Mesendoderm (in vitro differentiated cells): ENCODE measurements around the gene DPAGT1.

ENCODE experiments used
- DNase-seq: peaks from one replicate; pipeline ENCODE4 v3.0.0; 2013
- H2AK5ac ChIP-seq: 2 replicates; pipeline ENCODE4 v1.6.1; 2013; ENCODE audit warnings: low read length, inconsistent platforms
- H2BK120ac ChIP-seq: 2 replicates; pipeline ENCODE4 v1.6.1; 2013; ENCODE audit warnings: low read depth, mild to moderate bottlenecking, low read length, moderate library complexity, mixed read lengths
- H2BK15ac ChIP-seq: replicated peaks from 2 replicates; pipeline ENCODE4 v1.6.1; 2013; ENCODE audit warnings: low read depth, mild to moderate bottlenecking, moderate library complexity
- H2BK5ac ChIP-seq: 2 replicates; pipeline ENCODE4 v1.6.1; 2013; ENCODE audit warnings: low read length, inconsistent platforms
- H3K18ac ChIP-seq: 2 replicates; pipeline ENCODE4 v1.6.1; 2013; ENCODE audit warnings: mild to moderate bottlenecking, low read length, mixed read lengths
- H3K23ac ChIP-seq: one replicate; pipeline ENCODE4 v1.6.1; 2013; ENCODE audit warnings: low read length
- H3K27ac ChIP-seq: 2 replicates; pipeline ENCODE4 v1.5.1; 2013; ENCODE audit warnings: low read depth, mild to moderate bottlenecking, inconsistent platforms, low read length, moderate library complexity
- H3K27me3 ChIP-seq: 2 replicates; pipeline ENCODE4 v1.6.1; 2013; ENCODE audit warnings: low read length, control low read depth, mild to moderate bottlenecking, inconsistent platforms; ENCODE audit not compliant: insufficient read depth, poor library complexity
- H3K36me3 ChIP-seq: 2 replicates; pipeline ENCODE4 v1.6.1; 2013; ENCODE audit warnings: low read length, inconsistent platforms; ENCODE audit not compliant: control insufficient read depth, insufficient read depth
- H3K4ac ChIP-seq: one replicate; pipeline ENCODE4 v1.6.1; 2013; ENCODE audit warnings: low read depth, mild to moderate bottlenecking, low read length, moderate library complexity
- H3K4me1 ChIP-seq: 2 replicates; pipeline ENCODE4 v1.6.1; 2013; ENCODE audit warnings: low read depth, low read length, inconsistent platforms; ENCODE audit not compliant: control insufficient read depth
- H3K4me2 ChIP-seq: 2 replicates; pipeline ENCODE4 v1.6.1; 2013; ENCODE audit warnings: low read length
- H3K4me3 ChIP-seq: 2 replicates; pipeline ENCODE4 v1.5.1; 2013; ENCODE audit warnings: mild to moderate bottlenecking, low read length
- H3K56ac ChIP-seq: one replicate; pipeline ENCODE4 v1.6.1; 2013; ENCODE audit warnings: low read length
- H3K79me1 ChIP-seq: 2 replicates; pipeline ENCODE4 v1.6.1; 2013; ENCODE audit warnings: low read length, inconsistent platforms
- H3K79me2 ChIP-seq: 2 replicates; pipeline ENCODE4 v1.6.1; 2013; ENCODE audit warnings: mild to moderate bottlenecking, low read length; ENCODE audit not compliant: control insufficient read depth, insufficient read depth
- H3K9ac ChIP-seq: 2 replicates; pipeline ENCODE4 v1.6.1; 2013; ENCODE audit warnings: low read length, inconsistent platforms
- H4K5ac ChIP-seq: one replicate; pipeline ENCODE4 v1.6.1; 2013; ENCODE audit warnings: low read length
- H4K8ac ChIP-seq: one replicate; pipeline ENCODE4 v1.6.1; 2013; ENCODE audit warnings: low read depth, mild to moderate bottlenecking, control low read depth, low read length, moderate library complexity
- WGBS: extraction: QIAGEN DNeasy Blood & Tissue Kit; methylation state at CpG from one replicate; pipeline ENCODE4 v1.1.7; 2013; ENCODE audit warnings: low lambda C conversion rate, missing lambda C conversion rate; ENCODE audit not compliant: insufficient coverage; ENCODE audit errors: extremely low coverage; 5-methylcytosine and 5-hydroxymethylcytosine counted together

DPAGT1 gene

GRCh38 chr11:119110439-119110838, 8.8 kb upstream of the DPAGT1 start:
- H2BK15ac ChIP-seq: no peak overlapping the region
- WGBS: no CpG with 5 or more reads among the region's 10 CpGs
- H2BK120ac ChIP-seq: no peak overlapping the region
- no peaks in the 10 kb centered on the region for H3K79me2 ChIP-seq
- no peak overlapping the region for H3K27ac ChIP-seq
- peaks cover 13% of the 10 kb centered on the region for H3K4me1 ChIP-seq
- no peak overlapping the region for H2AK5ac ChIP-seq
- H4K5ac ChIP-seq: no peak overlapping the region
- H3K79me1 ChIP-seq: no peaks in the 10 kb centered on the region
- H2BK5ac ChIP-seq: no peak overlapping the region
- H3K36me3 ChIP-seq: no peaks in the 10 kb centered on the region
- H3K27me3 ChIP-seq: no peaks in the 10 kb centered on the region
- H3K9ac ChIP-seq: no peak overlapping the region
- H3K4me2 ChIP-seq: no peak overlapping the region
- no peak overlapping the region for H3K23ac ChIP-seq
- H4K8ac ChIP-seq: no peak overlapping the region
- H3K56ac ChIP-seq: peak overlapping the region; percentile 15
- no peak for DNase-seq
- no peak overlapping the region for H3K4me3 ChIP-seq
- no peak overlapping the region for H3K4ac ChIP-seq
- H3K18ac ChIP-seq: no peak overlapping the region

- Histone ChIP-seq H3K4me1 (peaks cover 13% of the 10 kb centered on the region), H4K5ac (no peak overlapping the region), H3K4me3 (no peak overlapping the region), H3K79me2 (no peaks in the 10 kb centered on the region), H3K23ac (no peak overlapping the region), H3K9ac (no peak overlapping the region), H3K36me3 (no peaks in the 10 kb centered on the region), H3K27me3 (no peaks in the 10 kb centered on the region), H2BK5ac (no peak overlapping the region), H2BK120ac (no peak overlapping the region), H3K4ac (no peak overlapping the region), H3K79me1 (no peaks in the 10 kb centered on the region), H3K27ac (no peak overlapping the region), H2BK15ac (no peak overlapping the region), H3K56ac (no peak overlapping the region), H2AK5ac (no peak overlapping the region), H3K18ac (no peak overlapping the region), H3K4me2 (no peak overlapping the region), H4K8ac (no peak overlapping the region)
- WGBS: no CpG with 5 or more reads among the region's 3 CpGs
- no peak for DNase-seq
Measured at GRCh38 chr11:119109843-119110242, 8.2 kb upstream of the DPAGT1 start.

GRCh38 chr11:119108857-119109221, 7.2 kb upstream of the DPAGT1 start:
- WGBS: no CpG with 5 or more reads among the region's 2 CpGs
- H2BK15ac ChIP-seq: no peak overlapping the region
- H3K4me1 ChIP-seq: peaks cover 13% of the 10 kb centered on the region
- no peaks in the 10 kb centered on the region for H3K27me3 ChIP-seq
- H2BK120ac ChIP-seq: no peak overlapping the region
- no peak overlapping the region for H4K8ac ChIP-seq
- H3K36me3 ChIP-seq: no peaks in the 10 kb centered on the region
- no peak overlapping the region for H3K27ac ChIP-seq
- no peaks in the 10 kb centered on the region for H3K79me2 ChIP-seq
- no peak for DNase-seq
- no peak overlapping the region for H3K56ac ChIP-seq
- H3K79me1 ChIP-seq: no peaks in the 10 kb centered on the region
- H2AK5ac ChIP-seq: no peak overlapping the region
- no peak overlapping the region for H2BK5ac ChIP-seq
- H4K5ac ChIP-seq: no peak overlapping the region
- H3K23ac ChIP-seq: no peak overlapping the region
- no peak overlapping the region for H3K4me3 ChIP-seq
- no peak overlapping the region for H3K4ac ChIP-seq
- H3K9ac ChIP-seq: no peak overlapping the region
- H3K18ac ChIP-seq: no peak overlapping the region
- H3K4me2 ChIP-seq: peak overlapping the region; percentile 1

- Histone ChIP-seq H3K56ac (peak overlapping the region; percentile 86), H3K23ac (peak overlapping the region; percentile 30), H3K27me3 (no peaks in the 10 kb centered on the region), H3K4me1 (peaks cover 13% of the 10 kb centered on the region), H3K27ac (no peak overlapping the region), H2BK15ac (no peak overlapping the region), H3K36me3 (no peaks in the 10 kb centered on the region), H3K4me3 (peak overlapping the region; percentile 67), H3K18ac (no peak overlapping the region), H2BK5ac (no peak overlapping the region), H2BK120ac (no peak overlapping the region), H2AK5ac (no peak overlapping the region), H4K8ac (no peak overlapping the region), H3K79me2 (no peaks in the 10 kb centered on the region), H3K9ac (peak overlapping the region; percentile 73), H3K79me1 (no peaks in the 10 kb centered on the region), H4K5ac (no peak overlapping the region), H3K4ac (no peak overlapping the region), H3K4me2 (peak overlapping the region; percentile 72)
- no CpG with 5 or more reads among the region's 8 CpGs for WGBS
- DNase-seq: peak; percentile 75
Measured at GRCh38 chr11:119108146-119108856, 6.6 kb upstream of the DPAGT1 start.

GRCh38 chr11:119107538-119108145, 6.0 kb upstream of the DPAGT1 start:
- Histone ChIP-seq H3K4ac (no peak overlapping the region), H3K79me2 (no peaks in the 10 kb centered on the region), H2AK5ac (no peak overlapping the region), H3K18ac (no peak overlapping the region), H3K27ac (no peak overlapping the region), H4K5ac (no peak overlapping the region), H3K23ac (no peak overlapping the region), H3K36me3 (no peaks in the 10 kb centered on the region), H2BK5ac (no peak overlapping the region), H2BK120ac (no peak overlapping the region), H3K9ac (peak overlapping the region; percentile 73), H3K27me3 (no peaks in the 10 kb centered on the region), H3K4me1 (peaks cover 13% of the 10 kb centered on the region), H3K4me3 (peak overlapping the region; percentile 67), H3K79me1 (no peaks in the 10 kb centered on the region), H3K56ac (peak overlapping the region; percentile 86), H2BK15ac (no peak overlapping the region), H3K4me2 (peak overlapping the region; percentile 72), H4K8ac (no peak overlapping the region)
- WGBS: no CpG with 5 or more reads among the region's 65 CpGs
- no peak for DNase-seq
